Right ventricle myocardium superior (tissue), 1 donor: ENCODE results near the gene TBC1D8. TPM values are rescaled to one million over a fixed set of nuclear protein-coding genes. Genes with fewer than 3 reads are reported as not detected.
A peak's percentile ranks its signal among the peaks of the same experiment; 100 is the strongest.

Source experiments
- ATAC-seq: fragments of 200-7000 bp; cut with Tn5 transposase; one replicate; pipeline ENCODE4 v1.9.1; 2020; ENCODE audit warnings: mild to moderate bottlenecking; ENCODE audit not compliant: poor library complexity
- DNase-seq: peaks from one replicate; pipeline ENCODE4 v3.0.0-alpha.2; 2020
- intact Hi-C: fragments of 100-400 bp; cut with DNase I; formaldehyde crosslinking; loops from one replicate; pipeline ENCODE4 v1.11.2; 2022
- total RNA-seq: library from RNA; stranded (reverse); fragmentation: NEBNext Ultra II Directional; extraction: Animal tissue kit (Norgen Biotek cat#: 25700); gene quantifications from one replicate; pipeline ENCODE4 v1.2.1, GENCODE V29; 2021
- donor health status: DM: no; HTN: yes; CAD: no; lungs with severe emphysema.

TBC1D8 gene
- total RNA-seq, 1 donor from 2014 or later, result 51.4 TPM

DNA sequence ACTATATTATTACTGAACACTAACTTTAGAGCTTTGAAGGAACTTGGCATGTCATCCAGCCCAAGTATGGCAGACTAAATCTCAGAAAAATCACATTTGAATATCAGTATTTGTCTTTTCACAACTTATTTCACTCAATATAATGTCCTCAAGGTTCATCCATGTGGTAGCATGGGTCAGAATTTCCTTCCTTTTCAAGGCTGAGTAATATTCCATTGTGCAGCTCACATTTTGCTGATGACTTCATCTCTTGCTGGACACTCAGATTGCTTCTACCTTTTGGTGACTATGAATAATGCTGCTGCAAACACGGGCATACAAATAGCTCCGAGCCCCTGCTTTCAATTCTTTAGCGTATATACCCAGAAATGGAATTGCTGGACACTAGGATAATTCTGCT, 102.4 kb downstream of the TBC1D8 start:
- intact Hi-C loops, result no loop called here

DNA sequence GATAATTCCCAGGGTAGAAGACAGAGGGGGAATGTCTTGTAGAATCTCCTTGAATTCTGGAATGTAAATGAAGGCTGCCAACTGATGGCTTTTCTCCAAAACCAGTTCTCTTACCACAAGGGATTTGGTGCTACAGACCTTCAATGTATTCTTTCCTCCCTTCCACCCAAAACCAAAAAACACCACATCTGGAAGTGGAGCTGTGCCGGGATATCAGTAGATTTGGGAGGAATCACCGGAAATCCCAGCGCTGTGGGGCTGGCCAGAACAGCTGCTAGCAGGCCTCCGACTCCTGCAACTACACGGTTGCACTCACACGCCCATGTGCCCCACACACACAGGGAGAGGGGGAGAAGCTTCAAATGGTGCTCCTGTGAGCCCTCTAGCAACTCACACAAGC, 103.4 kb downstream of the TBC1D8 start:
- DNase-seq, result peak; percentile 72
- intact Hi-C loops, result no loop called here
- peak; percentile 65 for ATAC-seq

More for the DNA sequence above, 102.4 kb downstream of the TBC1D8 start:
- DNase-seq, result no peak
- ATAC-seq, result no peak

DNA sequence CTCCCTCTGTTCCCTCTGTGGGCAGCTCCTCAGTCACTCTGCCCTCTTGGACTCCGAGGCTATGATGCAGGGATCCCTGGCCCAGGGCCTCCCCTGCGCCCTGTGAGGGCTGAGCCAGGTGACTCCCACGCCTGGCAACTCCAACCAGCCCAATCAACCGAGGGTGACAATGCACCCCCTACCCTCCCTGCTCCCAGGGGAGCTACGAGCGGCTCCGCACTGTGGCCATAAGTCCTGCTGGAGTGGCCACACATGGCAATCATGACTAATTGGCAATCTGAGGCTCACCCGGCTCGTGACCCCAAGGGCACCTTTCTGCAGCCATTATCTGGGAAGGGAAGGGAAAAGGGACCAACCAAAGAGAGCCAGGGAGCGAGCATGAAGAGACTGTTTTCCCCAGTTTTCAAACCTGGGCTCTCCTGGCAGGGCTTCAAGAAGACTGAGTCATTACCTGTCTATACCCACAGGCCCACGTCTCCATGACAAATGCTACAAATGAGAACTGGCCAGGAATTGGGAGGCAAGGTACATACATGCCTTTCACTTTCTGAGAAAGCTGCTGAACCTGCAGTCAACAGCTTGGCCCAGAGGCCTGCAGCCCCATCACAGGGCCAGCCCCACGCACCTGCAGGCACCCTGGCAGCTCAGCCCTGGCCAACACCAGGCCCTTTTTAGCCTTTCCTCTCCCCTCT, 104.0 kb downstream of the TBC1D8 start:
- intact Hi-C loops, result no loop called here
- ATAC-seq, result peak; percentile 10
- DNase-seq, result no peak

DNA sequence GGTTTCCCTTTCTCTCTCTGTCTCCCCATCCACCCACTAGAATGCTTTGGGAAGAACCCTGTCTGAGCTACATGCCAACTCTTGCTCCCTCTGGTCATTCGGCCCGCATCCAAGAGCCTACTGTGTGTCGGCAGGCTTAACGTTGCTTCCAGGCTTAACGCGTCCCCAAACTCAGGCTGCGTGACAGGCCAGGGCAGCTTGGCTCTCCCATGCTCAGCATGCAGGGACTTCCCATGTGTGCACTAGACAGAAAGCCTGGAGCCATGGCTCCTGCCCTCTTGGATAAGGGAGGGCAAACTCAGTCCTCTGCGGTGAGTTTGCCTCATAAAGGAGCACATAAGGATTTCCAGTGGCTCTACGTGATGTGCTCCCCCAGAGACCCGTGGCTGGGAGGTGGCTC, 105.9 kb downstream of the TBC1D8 start:
- ATAC-seq, result no peak
- DNase-seq, result no peak
- intact Hi-C loops, result no loop called here

DNA sequence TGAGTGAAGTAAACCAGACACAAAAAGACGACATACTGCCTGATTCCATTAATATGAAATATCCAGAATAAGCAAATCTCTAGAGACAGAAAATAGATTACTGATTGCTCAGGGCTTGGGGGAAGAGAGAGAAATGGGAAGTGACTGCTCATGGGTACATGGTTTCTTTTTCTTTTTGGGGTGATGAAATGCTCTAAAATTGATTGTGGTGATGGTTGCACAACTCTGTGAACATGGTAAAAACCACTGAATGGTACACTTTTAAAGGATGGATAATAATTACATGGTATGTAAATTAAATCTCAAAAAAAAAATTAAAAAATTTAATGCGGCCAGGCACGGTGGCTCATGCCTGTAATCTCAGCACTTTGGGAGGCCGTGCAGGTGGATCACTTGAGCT, 109.8 kb downstream of the TBC1D8 start:
- peak; percentile 19 for ATAC-seq
- intact Hi-C loops, result no loop called here
- DNase-seq, result no peak

DNA sequence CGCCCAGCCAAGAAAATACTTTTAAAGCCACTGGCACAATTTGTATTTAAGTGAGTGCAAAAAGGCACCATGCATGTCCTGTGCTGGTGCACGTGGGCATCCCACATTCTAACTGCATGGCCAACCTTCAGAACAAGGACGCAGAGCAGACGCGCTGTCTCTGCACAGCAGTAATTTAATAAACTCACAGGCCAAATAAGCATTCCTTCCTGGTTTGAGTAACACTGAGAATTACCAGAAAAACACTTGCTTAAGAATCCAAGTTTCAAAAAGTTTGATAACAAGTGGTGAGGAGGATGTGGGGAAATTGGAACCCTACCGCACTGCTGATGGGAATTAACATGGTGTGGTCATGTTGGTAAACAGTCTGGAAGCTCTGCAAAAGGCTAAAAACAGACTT, 110.4 kb downstream of the TBC1D8 start:
- DNase-seq (no peak), ATAC-seq (peak; percentile 41)
- intact Hi-C loops, result no loop called here

DNA sequence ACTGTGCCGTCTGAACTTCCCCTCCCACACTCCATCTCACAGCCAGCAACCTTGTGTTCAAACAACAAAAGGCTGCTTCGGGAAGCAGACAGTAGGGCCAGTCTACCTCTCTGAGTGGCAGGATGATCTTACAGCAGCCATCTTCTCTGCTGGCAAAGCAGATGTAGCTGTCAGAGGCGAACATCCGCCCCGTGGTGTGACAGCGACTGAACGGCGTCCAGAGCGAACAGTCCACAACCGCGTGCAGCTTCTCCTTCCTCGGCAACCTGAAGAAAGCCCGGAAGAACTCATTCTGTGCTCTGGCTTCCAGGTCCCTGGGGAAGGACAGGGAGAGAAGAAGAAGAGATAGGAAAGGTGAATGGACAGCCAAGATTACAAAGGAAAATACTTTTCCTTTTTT, 111.1 kb downstream of the TBC1D8 start:
- ATAC-seq, result no peak
- DNase-seq, result no peak
- intact Hi-C loops, result no loop called here

DNA sequence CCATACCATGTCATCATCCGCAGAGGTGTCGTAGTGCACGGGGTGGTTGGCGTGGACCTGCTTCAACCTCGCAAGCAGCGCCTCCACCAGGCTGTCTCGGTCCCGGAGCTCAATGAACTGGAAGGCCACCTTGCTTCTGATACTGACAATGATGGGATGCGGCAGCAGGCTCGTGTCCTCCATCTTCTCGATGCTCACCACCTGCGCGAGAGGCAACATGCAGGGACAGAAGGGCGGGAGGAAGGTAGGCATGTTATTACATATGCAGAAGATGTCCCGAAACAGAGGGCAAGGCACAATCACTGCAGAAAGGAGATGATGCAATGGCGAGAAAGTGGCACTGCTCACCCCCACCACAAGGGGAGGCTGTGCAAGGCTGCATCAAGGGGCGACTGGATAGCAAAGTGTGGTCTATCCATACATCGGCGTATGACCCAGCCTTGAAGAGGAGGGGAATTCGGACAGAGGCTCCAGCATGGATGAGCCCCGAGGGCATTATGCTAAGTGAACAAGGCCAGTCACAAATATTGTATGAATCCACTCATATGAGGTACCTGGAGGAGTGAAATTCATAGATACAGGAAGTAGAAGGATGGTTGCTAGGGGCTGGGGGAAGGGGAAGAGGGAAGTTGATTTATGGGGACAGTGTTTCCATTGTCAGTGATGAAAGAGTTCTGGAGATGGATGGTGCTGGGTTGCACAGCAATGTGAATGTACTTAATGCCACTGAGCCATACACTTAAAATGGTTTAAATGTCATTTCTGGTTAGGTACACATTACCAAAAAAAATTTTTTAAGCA, 112.5 kb downstream of the TBC1D8 start:
- DNase-seq, result no peak
- intact Hi-C loops, result no loop called here
- ATAC-seq, result peak; percentile 25

DNA sequence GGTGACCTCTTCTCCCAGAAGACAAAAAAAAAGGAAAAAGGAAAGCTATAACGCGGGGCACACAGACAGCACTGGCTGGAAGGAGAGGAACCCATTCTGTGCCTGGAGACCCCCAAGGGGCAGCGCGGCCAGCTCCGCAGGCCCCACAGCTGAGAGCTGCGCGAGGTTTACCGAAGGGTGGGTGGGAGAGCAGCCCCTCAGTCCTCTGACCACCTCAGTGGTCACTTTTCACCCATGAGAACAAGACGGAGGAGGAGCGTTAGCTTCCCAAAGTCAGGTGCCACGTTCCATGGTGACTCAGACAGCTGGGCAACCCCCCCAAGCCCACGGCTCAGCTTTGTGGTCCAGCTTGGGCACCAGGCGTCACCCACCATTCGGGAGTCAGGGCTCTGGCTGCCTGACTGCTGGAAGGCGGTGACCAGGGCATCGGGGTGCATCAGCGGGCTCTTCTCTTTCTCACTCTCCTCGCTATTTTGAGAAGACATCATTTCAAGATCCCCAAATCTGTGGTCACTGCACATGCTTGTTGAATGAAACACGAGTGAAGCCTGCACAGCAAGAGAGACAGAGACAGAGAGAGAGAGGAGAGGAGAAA, 113.9 kb downstream of the TBC1D8 start:
- intact Hi-C loops, result no loop called here
- ATAC-seq (no peak), DNase-seq (no peak)

DNA sequence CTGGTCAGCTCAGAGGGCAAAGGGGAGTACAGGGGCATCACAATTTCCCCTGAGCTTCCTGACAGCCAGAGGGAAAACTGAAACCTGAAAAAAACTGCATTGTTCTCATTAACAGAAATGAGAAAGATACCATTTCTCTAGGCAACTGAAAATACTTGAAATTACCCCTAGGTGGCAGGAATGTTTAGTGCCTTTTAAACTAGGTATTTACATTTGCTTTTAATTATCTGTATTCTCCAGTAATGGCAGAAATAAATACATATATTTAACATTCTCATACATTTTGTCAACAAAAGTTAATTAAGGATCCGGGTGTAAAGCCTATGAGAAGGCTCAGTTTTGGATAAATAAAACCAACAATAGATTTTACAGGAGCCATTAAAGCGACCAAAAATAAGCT, 114.6 kb downstream of the TBC1D8 start:
- no peak for ATAC-seq
- intact Hi-C loops, result no loop called here
- no peak for DNase-seq

DNA sequence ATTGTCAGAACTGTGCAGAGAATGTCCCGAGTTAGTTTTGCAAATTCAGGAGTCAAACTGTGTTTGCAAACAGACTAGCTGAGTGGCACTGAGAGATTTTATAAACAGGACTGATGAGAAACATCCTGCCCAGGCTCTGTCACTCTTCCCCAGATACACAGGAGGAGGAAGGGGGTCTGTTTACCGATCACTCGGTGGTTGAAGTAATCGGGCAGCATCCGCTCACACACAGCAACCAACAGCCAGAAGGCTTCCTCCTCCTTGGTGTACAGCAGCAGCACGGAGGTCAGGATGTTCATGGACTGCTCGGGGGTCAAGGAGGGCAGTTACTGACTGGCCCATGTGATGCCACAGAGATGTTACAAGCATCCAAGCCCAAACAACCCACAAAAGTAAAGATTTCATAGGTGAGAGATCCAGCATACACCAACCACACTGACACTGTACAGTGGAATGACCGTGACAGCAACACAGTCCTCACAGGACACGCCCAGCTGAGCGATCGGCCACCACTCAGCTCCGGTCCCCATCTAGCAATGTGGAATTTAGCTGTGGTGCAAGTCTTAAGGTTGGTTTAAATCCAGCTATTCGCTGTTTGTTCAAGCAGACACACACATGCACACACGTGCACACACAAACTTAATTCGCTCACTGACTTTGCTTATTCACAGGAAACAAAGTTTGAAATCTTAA, 119.0 kb downstream of the TBC1D8 start:
- no peak for DNase-seq
- ATAC-seq, result no peak
- intact Hi-C loops, result loop anchor here (5.0 kb wide), 1 partner anchor 120 kb away; the partner anchor contains the start of gene TBC1D8

DNA sequence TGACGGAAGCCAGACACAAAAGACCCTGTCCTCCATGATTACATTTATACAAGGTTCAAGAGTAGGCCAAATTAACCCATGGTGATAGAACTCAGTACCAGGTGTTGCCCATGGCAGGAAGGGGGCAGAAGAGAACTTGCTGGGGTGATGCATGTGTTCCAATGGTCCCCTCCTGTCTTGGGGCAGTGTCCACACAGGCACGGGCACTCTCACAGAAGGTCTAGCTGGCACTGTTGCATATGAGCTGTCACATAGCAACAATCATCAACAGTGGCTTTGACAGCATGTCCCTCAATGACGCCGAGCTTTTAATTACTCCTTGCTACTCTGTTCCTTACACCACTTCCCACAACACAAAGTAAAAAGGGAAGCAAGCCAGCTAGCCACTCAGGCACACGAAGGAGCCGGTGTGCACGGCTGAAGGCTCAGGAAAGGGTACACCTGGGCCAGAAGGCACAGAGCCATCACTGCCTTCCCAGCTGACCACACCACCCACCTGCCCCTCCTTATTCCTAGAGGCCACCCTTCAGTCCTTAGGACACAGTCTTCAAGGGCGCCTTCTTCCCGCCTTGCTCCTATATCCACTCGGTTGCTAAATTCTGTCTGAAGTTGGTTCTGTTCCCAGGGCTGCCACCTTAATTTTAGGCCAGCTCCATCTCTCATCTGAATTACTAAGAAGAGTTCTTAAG, 120.2 kb downstream of the TBC1D8 start:
- DNase-seq, result no peak
- intact Hi-C loops, result loop anchor here (5.0 kb wide), 1 partner anchor 121 kb away; the partner anchor contains the start of gene TBC1D8
- peak; percentile 92 for ATAC-seq

DNA sequence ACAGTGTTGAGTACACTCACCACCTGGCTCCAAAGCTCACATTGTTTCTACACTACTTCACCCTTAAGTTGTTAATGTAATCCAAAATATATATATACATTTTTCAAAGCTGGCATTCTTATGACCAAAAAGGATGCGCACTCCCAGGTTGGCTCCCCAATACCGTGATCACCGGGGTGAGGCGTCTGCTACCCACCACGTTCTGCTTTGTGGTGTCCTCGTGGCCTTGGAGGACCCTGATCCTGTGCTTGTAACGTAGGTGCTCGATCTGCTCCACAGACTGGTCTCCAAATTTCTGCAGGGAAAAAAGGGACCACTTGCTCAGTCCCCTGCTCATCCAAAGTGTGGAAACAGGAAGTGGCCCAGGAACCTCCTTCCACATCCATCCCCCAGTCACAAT, 123.3 kb downstream of the TBC1D8 start:
- intact Hi-C loops, result no loop called here

DNA sequence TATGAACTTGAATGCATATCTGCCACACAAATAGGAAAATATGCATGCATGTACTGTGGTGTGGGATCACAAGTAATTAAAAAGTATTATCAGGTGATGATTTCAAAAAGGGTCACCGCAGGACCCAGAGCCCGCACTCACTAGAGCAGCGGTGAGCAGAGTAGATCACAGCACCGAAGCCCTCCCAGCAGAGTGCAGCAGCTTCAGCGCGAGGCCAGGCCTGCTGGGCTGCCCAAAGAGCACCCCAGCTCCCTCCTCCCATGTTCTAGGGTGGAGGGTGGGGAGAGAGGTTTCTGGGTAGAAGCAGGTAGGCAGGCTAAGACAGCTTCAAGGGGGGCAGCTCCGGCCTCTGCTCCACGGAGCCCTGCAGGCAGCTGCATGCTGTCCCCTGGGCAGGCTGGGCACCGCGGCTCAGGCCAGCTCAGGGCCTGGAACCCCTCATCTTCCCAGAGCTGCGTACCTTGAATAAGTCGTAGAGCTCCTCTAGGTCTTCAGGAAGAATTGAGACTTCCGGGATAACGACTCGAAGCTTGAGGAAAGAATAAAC, 124.2 kb downstream of the TBC1D8 start:
- ATAC-seq (no peak), DNase-seq (no peak)
- intact Hi-C loops, result no loop called here

More for the DNA sequence above, 123.3 kb downstream of the TBC1D8 start:
- no peak for ATAC-seq
- DNase-seq, result no peak

DNA sequence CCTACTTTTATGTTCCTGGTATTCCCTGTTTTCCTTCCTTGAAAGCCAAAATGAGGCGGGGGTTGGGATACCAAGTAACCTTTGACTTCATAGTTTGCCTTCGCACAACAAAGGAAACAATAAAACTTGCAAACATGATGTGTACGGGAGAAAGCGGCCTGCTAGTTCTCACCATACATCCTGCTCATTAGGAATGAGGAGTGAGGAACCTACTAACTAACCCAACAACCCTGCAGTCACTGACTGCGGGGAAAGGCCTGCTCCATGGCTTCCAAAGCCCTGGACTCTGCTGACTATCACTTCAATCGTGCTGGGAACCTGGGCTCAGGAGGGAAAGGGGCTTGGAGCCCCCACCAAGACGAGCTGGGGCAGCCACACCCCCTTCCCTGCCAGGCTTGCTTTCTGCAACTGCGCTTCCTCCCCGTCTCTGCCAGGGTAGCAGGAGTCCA, 124.9 kb downstream of the TBC1D8 start:
- no peak for DNase-seq
- intact Hi-C loops, result no loop called here
- no peak for ATAC-seq

DNA sequence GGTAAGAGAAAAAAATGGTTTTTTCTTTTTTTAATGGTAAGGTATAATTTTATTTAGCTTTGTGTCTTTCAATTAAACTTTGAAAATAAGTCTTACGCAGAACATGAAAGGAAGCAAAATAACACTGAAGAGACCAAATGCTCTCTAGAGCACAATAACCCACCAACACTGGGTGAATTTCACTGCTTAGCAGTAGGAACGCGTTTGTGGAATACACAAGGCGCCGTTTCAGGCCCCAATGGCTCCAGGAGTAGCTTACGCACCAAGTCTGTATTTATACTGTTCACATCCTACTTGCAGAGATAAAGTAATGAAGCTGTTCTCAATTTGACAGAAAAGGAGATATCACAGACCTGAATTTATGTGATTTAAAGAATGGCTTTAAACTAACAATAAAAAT, 125.6 kb downstream of the TBC1D8 start:
- intact Hi-C loops, result no loop called here
- DNase-seq (no peak), ATAC-seq (no peak)

DNA sequence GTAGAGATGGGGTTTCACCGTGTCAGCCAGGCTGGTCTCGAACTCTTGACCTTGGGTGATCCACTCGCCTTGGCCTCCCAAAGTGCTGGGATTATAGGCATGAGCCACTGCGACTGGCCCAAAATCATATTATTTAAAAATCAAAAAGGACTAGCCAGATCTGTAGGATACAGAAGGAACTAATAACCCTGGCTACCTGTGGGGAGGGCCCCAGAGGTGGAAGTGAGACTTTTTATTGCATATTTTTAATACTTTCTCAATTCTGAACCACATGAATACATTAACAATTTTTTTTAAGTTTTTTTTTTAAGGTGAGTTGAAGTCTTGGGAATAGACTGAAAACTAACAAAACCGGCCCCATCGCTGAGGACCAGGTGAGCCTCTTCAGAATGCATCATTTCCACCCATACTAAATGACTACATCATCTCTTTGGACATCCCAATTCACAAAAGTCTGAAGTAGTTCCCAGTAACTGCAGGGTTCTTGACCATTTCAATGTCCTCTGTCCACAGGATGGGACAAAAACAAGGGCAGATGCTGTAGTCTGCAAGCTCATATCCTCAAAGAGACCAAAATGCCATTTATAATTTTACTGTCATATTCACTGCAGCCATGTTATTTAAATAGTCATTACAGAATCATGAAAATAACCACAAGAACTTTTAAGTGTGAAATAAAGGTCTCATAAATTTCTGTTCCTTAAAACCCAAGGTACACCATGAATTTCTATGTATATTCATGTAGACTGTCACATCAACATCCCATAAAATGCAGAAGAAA, 127.7 kb downstream of the TBC1D8 start:
- DNase-seq (no peak), ATAC-seq (no peak)
- intact Hi-C loops, result no loop called here

DNA sequence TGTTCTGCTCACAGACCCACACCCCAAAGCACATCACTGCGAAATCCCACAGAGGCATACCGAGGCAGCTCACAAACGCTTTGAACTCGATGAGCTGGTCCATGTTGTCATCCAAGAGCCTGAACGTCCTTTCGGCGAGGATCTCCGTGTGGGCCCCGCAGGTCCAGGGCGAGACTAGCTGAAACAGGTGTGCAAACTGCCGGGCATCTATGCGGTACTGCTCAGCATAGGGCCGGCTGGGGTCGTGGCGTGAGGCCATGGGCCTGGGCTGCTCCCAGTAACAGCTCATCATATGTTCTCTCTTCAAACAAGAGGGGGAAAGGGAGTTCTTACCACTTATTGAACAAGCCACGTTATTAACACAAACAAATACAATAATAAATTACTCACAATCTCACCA, 129.0 kb downstream of the TBC1D8 start:
- ATAC-seq, result no peak
- no peak for DNase-seq
- intact Hi-C loops, result no loop called here
